HepG2 (cell line): ENCODE results near the gene CLEC20A. TPM values are rescaled to one million over a fixed set of nuclear protein-coding genes. Genes with fewer than 3 reads are reported as not detected.

Experiments used
- ATAC-seq: fragments of 200-7000 bp; cut with Tn5 transposase; 3 replicates; pipeline ENCODE4 v1.9.1; 2020; ENCODE audit warnings: mild to moderate bottlenecking, moderate library complexity
- BruUV-seq: library from RNA; stranded (reverse); fragments of 400-500 nt; replicated peaks from 2 replicates; lab custom pipeline; 2021; lab: Mats Ljungman, UMichigan
- CTCF ChIA-PET: fragments of 300-600 bp; formaldehyde crosslinking; extraction: SDS; loops from one replicate; lab custom pipeline; 2021; ENCODE audit warnings: low total read pairs, inconsistent platforms, low intra/inter-chr PET ratio; lab: Yijun Ruan, JAX
- POLR2A ChIA-PET: fragments of 350-600 bp; sonication (Branson Sonifier 250); formaldehyde crosslinking; loops from one replicate; lab custom pipeline; 2020; ENCODE audit warnings: antibody characterized with exemption, inconsistent platforms; lab: Yijun Ruan, JAX
- DNase-seq: peaks from one replicate; pipeline ENCODE4 v3.0.0-alpha.2; 2015; ENCODE audit warnings: low spot score
- FAIRE-seq: peaks from 3 replicates; lab custom pipeline; 2011; peaks lifted over from hg19 to GRCh38; lab: Jason Lieb, UNC
- H2AFZ ChIP-seq: one replicate; pipeline ENCODE4 v1.6.1; 2011; ENCODE audit warnings: low read length, inconsistent platforms
- H3K27ac ChIP-seq: fragments of 300-600 bp; 3 replicates; pipeline ENCODE4 v1.8.0; 2011; ENCODE audit warnings: mixed run types, mild to moderate bottlenecking, mixed read lengths, low read length, inconsistent platforms; ENCODE audit not compliant: insufficient read depth; ENCODE audit errors: extremely low read length
- H3K27me3 ChIP-seq, 2 experiments: fragments of 200-600 bp in 1 of 2; 2 replicates in 1 of 2; 3 replicates in 1 of 2; pipeline versions ENCODE4 v1.6.0 to v1.8.0; 2011; ENCODE audit warnings: low read length in 2 of 2, mild to moderate bottlenecking in 2 of 2, moderate library complexity in 2 of 2, inconsistent platforms in 1 of 2; ENCODE audit not compliant: insufficient read depth in 2 of 2, control insufficient read depth in 1 of 2
- H3K36me3 ChIP-seq, 2 experiments: fragments of 200-600 bp in 1 of 2; replicated peaks in 1 of 2; 2 replicates in 1 of 2; 3 replicates in 1 of 2; pipeline versions ENCODE4 v1.5.1 to v1.8.0; 2011; ENCODE audit warnings: low read length in 2 of 2, inconsistent platforms in 1 of 2; ENCODE audit not compliant: insufficient read depth in 2 of 2, control insufficient read depth in 1 of 2
- H3K4me1 ChIP-seq: 2 replicates; pipeline ENCODE4 v1.5.1; 2012; ENCODE audit warnings: low read length, inconsistent platforms; ENCODE audit not compliant: insufficient read depth
- H3K4me2 ChIP-seq: 2 replicates; pipeline ENCODE4 v1.6.0; 2011; ENCODE audit warnings: low read depth, low read length, inconsistent platforms
- H3K4me3 ChIP-seq, 3 experiments: fragments of 200-600 bp in 1 of 3; sonication (generic), shearing (Covaris generic) in 1 of 3; replicated peaks in 1 of 3; 2 replicates each; pipeline ENCODE4 v1.5.1; 2011 to 2016; ENCODE audit warnings: low read length in 3 of 3, inconsistent platforms in 2 of 3, low read depth in 2 of 3, mild to moderate bottlenecking in 2 of 3, control low read depth in 1 of 3, mixed read lengths in 1 of 3; ENCODE audit not compliant: insufficient read depth in 1 of 3
- H3K79me2 ChIP-seq: one replicate; pipeline ENCODE4 v1.6.1; 2011; ENCODE audit warnings: low read length, inconsistent platforms; ENCODE audit not compliant: insufficient read depth
- H3K9ac ChIP-seq: 2 replicates; pipeline ENCODE4 v1.6.0; 2011; ENCODE audit warnings: mild to moderate bottlenecking, low read depth, low read length, inconsistent platforms; ENCODE audit not compliant: insufficient read depth
- H3K9me3 ChIP-seq: 2 replicates; pipeline ENCODE4 v1.5.1; 2012; ENCODE audit warnings: mild to moderate bottlenecking, low read length
- H4K20me1 ChIP-seq: 2 replicates; pipeline ENCODE4 v1.6.0; 2011; ENCODE audit warnings: inconsistent platforms, mild to moderate bottlenecking, low read length, moderate library complexity; ENCODE audit not compliant: insufficient read depth
- ATF3 ChIP-seq: sonication (generic); formaldehyde crosslinking; IDR thresholded peaks from 2 replicates; pipeline ENCODE4 v1.4.0; 2020; ENCODE audit warnings: missing genetic modification reagents
- HIC2 ChIP-seq: sonication (generic); formaldehyde crosslinking; IDR thresholded peaks from 2 replicates; pipeline ENCODE4 v1.9.0; 2022; ENCODE audit warnings: low read depth, missing genetic modification reagents
- HMG20A ChIP-seq: IDR thresholded peaks from 2 replicates; pipeline ENCODE4 v1.6.1; 2016; ENCODE audit warnings: borderline replicate concordance
- NFATC3 ChIP-seq: sonication (generic); formaldehyde crosslinking; IDR thresholded peaks from 2 replicates; pipeline ENCODE4 v1.5.1; 2020; ENCODE audit warnings: mild to moderate bottlenecking, missing genetic modification reagents
- NPAS2 ChIP-seq: sonication (generic); formaldehyde crosslinking; IDR thresholded peaks from 2 replicates; pipeline ENCODE4 v1.8.0; 2022; ENCODE audit warnings: mild to moderate bottlenecking, missing genetic modification reagents, borderline replicate concordance
- NR1H2 ChIP-seq: sonication (generic); formaldehyde crosslinking; IDR thresholded peaks from 2 replicates; pipeline ENCODE4 v1.8.1; 2022; ENCODE audit warnings: low read depth, missing genetic modification reagents, borderline replicate concordance
- PHF21A ChIP-seq: sonication (generic); formaldehyde crosslinking; IDR thresholded peaks from 2 replicates; pipeline ENCODE4 v1.5.0; 2020; ENCODE audit warnings: mild to moderate bottlenecking, missing genetic modification reagents
- PLSCR1 ChIP-seq: sonication (generic); formaldehyde crosslinking; IDR thresholded peaks from 2 replicates; pipeline ENCODE4 v1.5.0; 2020; ENCODE audit warnings: missing genetic modification reagents, mild to moderate bottlenecking, borderline replicate concordance
- RBM39 ChIP-seq: fragments of 200-400 bp; formaldehyde crosslinking; IDR thresholded peaks from one replicate; pipeline ENCODE4 v1.6.1; 2018; ENCODE audit warnings: antibody characterized with exemption, mild to moderate bottlenecking, low read depth, low read length; ENCODE audit not compliant: poor library complexity, severe bottlenecking
- TBL1XR1 ChIP-seq: fragments of 150-350 bp; IDR thresholded peaks from 2 replicates; pipeline ENCODE4 v1.6.1; 2014; ENCODE audit warnings: borderline replicate concordance, low read length; ENCODE audit not compliant: partially characterized antibody
- U2AF1 ChIP-seq: fragments of 200-400 bp; formaldehyde crosslinking; optimal IDR thresholded peaks from 2 replicates; pipeline ENCODE3; 2017; ENCODE audit warnings: mild to moderate bottlenecking, low read depth, low read length
- ZHX1 ChIP-seq: sonication (generic); formaldehyde crosslinking; IDR thresholded peaks from 2 replicates; pipeline ENCODE4 v1.8.1; 2022; ENCODE audit warnings: low read depth, mild to moderate bottlenecking, missing genetic modification reagents
- ZNF337 ChIP-seq: sonication (generic); formaldehyde crosslinking; IDR thresholded peaks from 2 replicates; pipeline ENCODE4 v1.5.1; 2020; ENCODE audit warnings: missing genetic modification reagents, low read depth, mild to moderate bottlenecking, borderline replicate concordance
- ZNF782 ChIP-seq: sonication (generic); formaldehyde crosslinking; IDR thresholded peaks from 2 replicates; pipeline ENCODE4 v1.4.0; 2020; ENCODE audit warnings: missing genetic modification reagents, mild to moderate bottlenecking, borderline replicate concordance
- ZNF841 ChIP-seq: sonication (generic); formaldehyde crosslinking; IDR thresholded peaks from 2 replicates; pipeline ENCODE4 v1.8.1; 2023; ENCODE audit warnings: missing genetic modification reagents, borderline replicate concordance
- WGBS: methylation state at CpG from one replicate; pipeline ENCODE4 v1.1.6; 2017; ENCODE audit warnings: low lambda C conversion rate; 5-methylcytosine and 5-hydroxymethylcytosine counted together
- in situ Hi-C: cut with HindIII; loops from 2 replicates; pipeline ENCODE4 v1.10.0; 2017; ENCODE audit warnings: low pct_unique_long_range_greater_than_20kb; ENCODE audit not compliant: extremely low pct_ligation_motif_present
- intact Hi-C: fragments of 100-400 bp; cut with micrococcal nuclease; formaldehyde crosslinking; loops from one replicate; pipeline ENCODE4 v1.10.0; 2022; ENCODE audit not compliant: unreplicated experiment
- polyA plus RNA-seq, 8 experiments: library from polyadenylated mRNA; depleted of rRNA in 3 of 8; stranded (reverse) in 7 of 8; unstranded in 1 of 8; fragments of >200 nt; fragmentation: Illumina TruSeq in 4 of 8; extraction: Trizol in 4 of 8; gene quantifications; 2 replicates each; pipeline versions ENCODE4 v1.2.1 to v1.2.3, GENCODE V29; 2011 to 2016; ENCODE audit warnings: low read depth in 4 of 8, missing spikeins in 1 of 8, mixed read lengths in 1 of 8; ENCODE audit not compliant: insufficient read depth in 1 of 8
- total RNA-seq, 5 experiments: library from RNA; depleted of rRNA; stranded (reverse); fragments of >200 nt; fragmentation: Illumina TruSeq; extraction: Trizol; gene quantifications; 2 replicates each; pipeline ENCODE4 v1.2.3, GENCODE V29; 2016; ENCODE audit warnings: low read depth in 1 of 5

Gene CLEC20A
- total and polyA plus RNA-seq, 2 of the 13 experiments (the other 11 are each of a cell fraction or from before 2014, with no cell fraction given), result not detected

GRCh38 chr1:178542554-178543289, 46.0 kb upstream of the CLEC20A start:
- H3K36me3 ChIP-seq, result peaks cover 0 to 5% of the 10 kb centered on the region in 2 experiments; a peak in 1 of 5 replicates
- ATAC-seq, result peak; percentile 76
- peak overlapping the region; percentile 77 for H3K9ac ChIP-seq
- BruUV-seq, result TSS peak; percentile 38
- 3% methylated on average over 13 of the region's 66 CpGs for WGBS
- DNase-seq, result peak; percentile 67
- peak overlapping the region; percentile 92 for H3K27ac ChIP-seq
- peak overlapping the region; percentile 98 for H3K4me2 ChIP-seq
- no peaks in the 10 kb centered on the region; a peak in 1 of 5 replicates for H3K27me3 ChIP-seq
- H2AFZ ChIP-seq, result no peak overlapping the region
- H3K4me3 ChIP-seq, result peak overlapping the region; percentile 72 to 91 (median 87)
- H4K20me1 ChIP-seq, result no peaks in the 10 kb centered on the region
- CTCF ChIA-PET, result interaction anchor here (0.6 to 2.6 kb wide), 7 partner anchors 9 to 460 kb away, joined by 3 to 28 read pairs (median 8); partner anchors contain the start of gene RALGPS2
- POLR2A ChIA-PET, result interaction anchor here (0.6 to 2.5 kb wide), 21 partner anchors 9 to 548 kb away, joined by 3 to 26 read pairs (median 4); partner anchors contain the start of gene RALGPS2
- H3K79me2 ChIP-seq, result peaks cover 10% of the 10 kb centered on the region
- in situ Hi-C loops (no loop called here), intact Hi-C loops (loop anchor here (1.0 to 10.0 kb wide), 5 partner anchors 82 to 332 kb away; partner anchors contain the start of gene ANGPTL1)
- peak; percentile 15 for FAIRE-seq
- H3K9me3 ChIP-seq, result no peaks in the 10 kb centered on the region
- peaks cover 53% of the 10 kb centered on the region for H3K4me1 ChIP-seq
- no peak for TF ChIP-seq TBL1XR1
- no peak for TF ChIP-seq NR1H2 (CRISPR knock-in tag)
- no peak for TF ChIP-seq HMG20A
- TF ChIP-seq PHF21A (CRISPR knock-in tag), result no peak; the same call in 1 of the 2 replicates
- no peak for TF ChIP-seq PLSCR1 (CRISPR knock-in tag)
- TF ChIP-seq ZNF782, result no peak
- no peak for TF ChIP-seq ATF3 (CRISPR knock-in tag)
- peak; percentile 64; the same call in 1 of the 2 replicates for TF ChIP-seq ZHX1 (CRISPR knock-in tag)
- TF ChIP-seq U2AF1, result no peak
- TF ChIP-seq NFATC3, result no peak
- TF ChIP-seq ZNF337 (CRISPR knock-in tag), result no peak
- no peak for TF ChIP-seq HIC2 (CRISPR knock-in tag)
- peak; percentile 2 for TF ChIP-seq RBM39
- no peak for TF ChIP-seq NPAS2 (CRISPR knock-in tag)
- TF ChIP-seq ZNF841 (CRISPR knock-in tag), result no peak
